COLO668 (cell line): ENCODE measurements around the gene OPN1MW3.
"Not testable (repeated sequence)": the region's sequence is repeated elsewhere in the genome, so short reads cannot be mapped to it uniquely, and the experiment has no call there.

ENCODE experiments used
- DNase-seq: peaks from one replicate; lab custom pipeline; 2025; ENCODE audit not compliant: unreplicated experiment; lab: John Stamatoyannopoulos, UW

The OPN1MW3 gene

GRCh38 chrX:154257282-154257681 lies at the start of gene OPN1MW3:
TSS of gene OPN1MW3 (plus strand) at chrX:154257582. CDS start at chrX:154257620, 38 bp downstream.
- DNase-seq: not testable (repeated sequence)

- not testable (repeated sequence) for DNase-seq
Observed at GRCh38 chrX:154209670-154210418, 47.5 kb upstream of the OPN1MW3 start.

GRCh38 chrX:154211057-154211456 lies 46.3 kb upstream of the OPN1MW3 start:
- not testable (repeated sequence) for DNase-seq

- not testable (repeated sequence) for DNase-seq
Observed at GRCh38 chrX:154211499-154211898, 45.9 kb upstream of the OPN1MW3 start.

- DNase-seq: not testable (repeated sequence)
Observed at GRCh38 chrX:154219456-154219855, 37.9 kb upstream of the OPN1MW3 start, which contains the start of gene OPN1MW2. TSS of gene OPN1MW2 (plus strand) at chrX:154219756. CDS start at chrX:154219816, 60 bp downstream.

GRCh38 chrX:154225292-154225691 lies 32.1 kb upstream of the OPN1MW3 start:
- DNase-seq: not testable (repeated sequence)

GRCh38 chrX:154226706-154227105 lies 30.7 kb upstream of the OPN1MW3 start:
- not testable (repeated sequence) for DNase-seq

- DNase-seq: not testable (repeated sequence)
Observed at GRCh38 chrX:154231443-154231842, 25.9 kb upstream of the OPN1MW3 start.

GRCh38 chrX:154233620-154234019 lies 23.8 kb upstream of the OPN1MW3 start:
- not testable (repeated sequence) for DNase-seq

GRCh38 chrX:154238939-154239559 lies 18.3 kb upstream of the OPN1MW3 start:
- DNase-seq: not testable (repeated sequence)

- DNase-seq: not testable (repeated sequence)
Observed at GRCh38 chrX:154239982-154240503, 17.3 kb upstream of the OPN1MW3 start.

GRCh38 chrX:154247377-154248045 lies 9.9 kb upstream of the OPN1MW3 start:
- DNase-seq: not testable (repeated sequence)

- not testable (repeated sequence) for DNase-seq
Observed at GRCh38 chrX:154248076-154248475, 9.3 kb upstream of the OPN1MW3 start.

- DNase-seq: not testable (repeated sequence)
Observed at GRCh38 chrX:154258711-154259110, 1.3 kb downstream of the OPN1MW3 start.

GRCh38 chrX:154263072-154263471 lies 5.7 kb downstream of the OPN1MW3 start:
- not testable (repeated sequence) for DNase-seq

GRCh38 chrX:154269245-154269644 lies 11.9 kb downstream of the OPN1MW3 start:
- DNase-seq: not testable (repeated sequence)

GRCh38 chrX:154284489-154285338 lies 27.3 kb downstream of the OPN1MW3 start:
- not testable (repeated sequence) for DNase-seq

GRCh38 chrX:154286406-154286805 lies 29.0 kb downstream of the OPN1MW3 start:
- not testable (repeated sequence) for DNase-seq

GRCh38 chrX:154294791-154295574 lies 37.6 kb downstream of the OPN1MW3 start, which contains the start of gene TEX28:
TSS of gene TEX28 (minus strand) at chrX:154295124. CDS start at chrX:154292117, 3,007 bp downstream.
- DNase-seq: no peak
